ENCODE data around the gene IL37. TPM values are rescaled to one million over a fixed set of nuclear protein-coding genes. Genes with fewer than 3 reads are reported as not detected.

The IL37 gene
- total RNA-seq, 1 experiment from 2014 or later, result not detected

GRCh38 chr2:112877423-112877822 lies 33.5 kb upstream of the IL37 start:
- H2BK20ac ChIP-seq (ENCODE audit: low read depth, low read length, poor library complexity, severe bottlenecking), result no peak overlapping the region

More at GRCh38 chr2:112877423-112877822, 33.5 kb upstream of the IL37 start:
- Histone ChIP-seq H3K23ac (ENCODE audit: insufficient read length, low read depth, low read length) (no peak overlapping the region), H2BK15ac (ENCODE audit: low read depth, low read length) (no peak overlapping the region), H3K18ac (ENCODE audit: insufficient read length, low read depth, low read length) (no peak overlapping the region), H2BK12ac (ENCODE audit: insufficient read length, low read depth, low read length) (no peak overlapping the region), H3K23me2 (ENCODE audit: insufficient read length, low read depth, low read length, poor library complexity, severe bottlenecking) (no peaks in the 10 kb centered on the region), H3K4ac (ENCODE audit: low read depth, low read length) (no peak overlapping the region), H3K14ac (ENCODE audit: insufficient read depth, low read length) (no peak overlapping the region; the same call in 1 of the 2 replicates), H3K56ac (ENCODE audit: insufficient read length, low read depth, low read length) (no peak overlapping the region), H3T11ph (ENCODE audit: low read length) (no peak overlapping the region), H3K27ac (ENCODE audit: insufficient read length, low read depth, low read length) (no peak overlapping the region), H3K79me2 (ENCODE audit: insufficient read depth, low read length) (no peaks in the 10 kb centered on the region), H2BK120ac (ENCODE audit: low read depth, low read length, poor library complexity, severe bottlenecking) (no peak overlapping the region), H4K8ac (replicated peaks; ENCODE audit: insufficient read length, low read depth, low read length) (no peak overlapping the region), H4K5ac (ENCODE audit: insufficient read length, low read depth, low read length) (no peak overlapping the region), H2BK5ac (ENCODE audit: insufficient read length, low read length) (no peak overlapping the region), H2AK5ac (ENCODE audit: insufficient read length, low read length) (no peak overlapping the region), H3K9ac (ENCODE audit: extremely low read depth, insufficient read length, low read length) (no peak overlapping the region), H3K9me3 (ENCODE audit: control insufficient read depth, low read depth, low read length) (no peaks in the 10 kb centered on the region), H4K91ac (ENCODE audit: insufficient read length, low read depth, low read length) (no peak overlapping the region), H3K79me1 (ENCODE audit: insufficient read depth, low read depth, low read length, poor library complexity, severe bottlenecking) (no peaks in the 10 kb centered on the region), H3K4me2 (ENCODE audit: insufficient read depth, insufficient read length, low read length) (no peak overlapping the region), H2AFZ (ENCODE audit: low read length) (no peak overlapping the region), H4K20me1 (ENCODE audit: control insufficient read depth, insufficient read depth, insufficient read length) (no peaks in the 10 kb centered on the region), H3K27me3 (ENCODE audit: insufficient read depth, low read length) (no peaks in the 10 kb centered on the region), H3K4me1 (ENCODE audit: insufficient read depth, low read length) (no peaks in the 10 kb centered on the region)
- WGBS (ENCODE audit: extremely low coverage, insufficient read length, low lambda C conversion rate), result no CpG with 5 or more reads among the region's 6 CpGs
- TF ChIP-seq CTCF (conservative IDR thresholded peaks at IDR 0.05), result no peak
- no peaks in the 10 kb centered on the region for H3K36me3 Mint-ChIP-seq (ENCODE audit: insufficient read depth in 1 of 3, low read depth in 3 of 3)
- H3K4me1 Mint-ChIP-seq, result peaks cover 0 to 4% of the 10 kb centered on the region in 2 experiments; a peak in 2 of 4 replicates
- peaks cover 3% of the 10 kb centered on the region for H3K27me3 Mint-ChIP-seq (ENCODE audit: low read depth)
- no peak for DNase-seq
- no peak overlapping the region for H3K4me3 Mint-ChIP-seq
- peaks cover 0 to under 1% of the 10 kb centered on the region in 2 experiments; a peak in 1 of 5 replicates for H3K9me3 Mint-ChIP-seq
- H3K27ac Mint-ChIP-seq, result no peak overlapping the region; a peak in 1 of 7 replicates

All from H9 (cell line).